Calu3 (cell line): ENCODE data around the gene FAT2. TPM values are rescaled to one million over a fixed set of nuclear protein-coding genes. Genes with fewer than 3 reads are reported as not detected.

Source experiments
- BruUV-seq: library from RNA; stranded (reverse); fragments of 400-500 nt; replicated peaks from 2 replicates; lab custom pipeline; 2021; lab: Mats Ljungman, UMichigan
- CTCF ChIA-PET: fragments of 300-600 bp; sonication (Branson Sonifier 250); formaldehyde crosslinking; loops from one replicate; lab custom pipeline; 2022; ENCODE audit warnings: antibody characterized with exemption; lab: Charles Lee
- DNase-seq: peaks from one replicate; pipeline ENCODE4 v3.0.0; 2022
- H3K27ac Mint-ChIP-seq: one replicate; pipeline ENCODE4 v1.8.0; 2022; ENCODE audit warnings: mixed read lengths; ENCODE audit not compliant: unreplicated experiment
- H3K27me3 Mint-ChIP-seq: one replicate; pipeline ENCODE4 v1.8.0; 2022; ENCODE audit warnings: mixed read lengths; ENCODE audit not compliant: unreplicated experiment
- H3K36me3 Mint-ChIP-seq: one replicate; pipeline ENCODE4 v1.8.0; 2022; ENCODE audit warnings: mild to moderate bottlenecking, moderate library complexity, mixed read lengths; ENCODE audit not compliant: insufficient read depth, unreplicated experiment
- H3K4me1 Mint-ChIP-seq: one replicate; pipeline ENCODE4 v1.8.0; 2022; ENCODE audit warnings: mild to moderate bottlenecking, low read depth, mixed read lengths; ENCODE audit not compliant: unreplicated experiment
- H3K4me3 Mint-ChIP-seq: one replicate; pipeline ENCODE4 v1.8.0; 2022; ENCODE audit warnings: mild to moderate bottlenecking, low read depth, moderate library complexity, mixed read lengths; ENCODE audit not compliant: unreplicated experiment
- H3K9me3 Mint-ChIP-seq: one replicate; pipeline ENCODE4 v1.8.0; 2022; ENCODE audit warnings: low read depth, mixed read lengths; ENCODE audit not compliant: unreplicated experiment
- CTCF ChIP-seq: fragments of 200-600 bp; IDR thresholded peaks from one replicate; pipeline ENCODE4 v1.8.0; 2022; ENCODE audit warnings: antibody characterized with exemption; ENCODE audit not compliant: unreplicated experiment
- intact Hi-C: fragments of 100-400 bp; cut with micrococcal nuclease; formaldehyde crosslinking; loops from one replicate; pipeline ENCODE4 v1.10.0; 2022; ENCODE audit not compliant: unreplicated experiment
- total RNA-seq: library from RNA; stranded (reverse); gene quantifications from 2 replicates; pipeline ENCODE4 v1.2.3, GENCODE V29; 2022

FAT2 gene
- total RNA-seq, 1 experiment from 2014 or later, result not detected

DNA sequence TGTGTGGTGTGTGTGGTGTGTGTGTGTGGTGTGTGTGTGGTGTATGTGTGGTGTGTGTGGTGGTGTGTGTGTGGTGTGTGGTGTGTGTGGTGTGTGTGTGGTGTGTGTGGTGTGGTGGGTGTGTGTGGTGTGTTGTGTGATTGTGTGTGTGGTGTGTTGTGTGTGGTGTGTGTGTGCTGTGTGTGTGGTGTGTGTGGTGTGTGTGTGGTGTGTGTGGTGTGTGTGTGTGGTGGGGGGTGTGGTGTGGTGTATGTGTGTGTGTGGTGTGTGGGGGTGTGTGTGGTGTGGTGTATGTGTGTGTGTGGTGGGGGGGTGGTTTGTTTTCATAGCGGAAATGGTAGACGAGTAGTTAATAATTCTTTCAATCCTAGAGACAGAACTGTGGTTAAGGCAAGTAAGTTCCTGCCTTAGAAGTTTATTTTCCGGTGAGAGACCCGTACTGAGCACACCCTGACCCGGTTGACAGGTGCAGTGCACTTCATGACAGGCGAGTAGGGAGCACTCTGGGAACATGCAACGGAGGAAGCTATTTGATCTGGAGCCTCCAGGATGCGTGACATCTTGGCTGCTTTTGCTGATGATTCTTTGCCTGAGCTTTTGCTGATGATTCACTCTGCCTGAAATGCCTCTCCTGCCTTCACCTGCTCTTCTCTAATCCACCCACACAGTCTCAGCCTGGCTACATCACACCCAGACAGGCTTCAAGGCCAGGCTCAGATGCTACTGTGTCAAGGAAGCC, 21.7 kb upstream of the FAT2 start:
- Mint-ChIP-seq H3K9me3 (no peaks in the 10 kb centered on the region), H3K4me3 (no peak overlapping the region), H3K36me3 (peaks cover 5% of the 10 kb centered on the region), H3K27ac (peak overlapping the region; percentile 42), H3K27me3 (peaks cover 82% of the 10 kb centered on the region), H3K4me1 (peaks cover 47% of the 10 kb centered on the region)
- CTCF ChIA-PET, result interaction anchor here (0.9 to 1.2 kb wide), 3 partner anchors 14 to 43 kb away, joined by 3 read pairs; no protein-coding TSS in a partner anchor
- no peak for TF ChIP-seq CTCF
- BruUV-seq, result no TSS peak
- intact Hi-C loops, result no loop called here
- DNase-seq, result peak; percentile 30

- no peak for DNase-seq
- intact Hi-C loops, result no loop called here
- CTCF ChIA-PET, result no interaction called here
- BruUV-seq, result no TSS peak
- Mint-ChIP-seq H3K27me3 (peaks cover 84% of the 10 kb centered on the region), H3K36me3 (peaks cover 5% of the 10 kb centered on the region), H3K4me1 (peaks cover 35% of the 10 kb centered on the region), H3K9me3 (no peaks in the 10 kb centered on the region), H3K27ac (no peak overlapping the region), H3K4me3 (no peak overlapping the region)
- TF ChIP-seq CTCF, result no peak
Observed at GRCh38 chr5:151611127-151611775, 20.1 kb upstream of the FAT2 start.

- H3K36me3 Mint-ChIP-seq, result peaks cover 5% of the 10 kb centered on the region
- H3K4me1 Mint-ChIP-seq, result peaks cover 16% of the 10 kb centered on the region
- intact Hi-C loops, result no loop called here
- no peak overlapping the region for H3K27ac Mint-ChIP-seq
- H3K27me3 Mint-ChIP-seq, result peaks cover 90% of the 10 kb centered on the region
- DNase-seq, result no peak
- no peak for TF ChIP-seq CTCF
- BruUV-seq, result no TSS peak
- no peaks in the 10 kb centered on the region for H3K9me3 Mint-ChIP-seq
- CTCF ChIA-PET, result interaction anchor here (0.7 kb wide), 1 partner anchor 9 kb away, joined by 3 read pairs; no protein-coding TSS in a partner anchor
- H3K4me3 Mint-ChIP-seq, result no peak overlapping the region
Observed at GRCh38 chr5:151608522-151608921, 17.4 kb upstream of the FAT2 start.

GRCh38 chr5:151607304-151607703, 16.2 kb upstream of the FAT2 start:
- DNase-seq, result no peak
- CTCF ChIA-PET, result interaction anchor here (0.6 kb wide), 1 partner anchor 587 kb away, joined by 6 read pairs; no protein-coding TSS in a partner anchor
- Mint-ChIP-seq H3K9me3 (no peaks in the 10 kb centered on the region), H3K4me3 (no peak overlapping the region), H3K27me3 (peaks cover 98% of the 10 kb centered on the region), H3K4me1 (peaks cover 4% of the 10 kb centered on the region), H3K36me3 (peaks cover 1% of the 10 kb centered on the region), H3K27ac (no peak overlapping the region)
- no TSS peak for BruUV-seq
- intact Hi-C loops, result no loop called here
- TF ChIP-seq CTCF, result no peak
